GM11168 (cell line): ENCODE data around the gene PRKAR1B.

Experiments
- in situ Hi-C: fragments of 300-500 bp; cut with MboI; formaldehyde crosslinking; loops from one replicate; pipeline ENCODE4 v1.12.0; 2022; ENCODE audit warnings: low sequenced_read_pairs; ENCODE audit not compliant: unreplicated experiment

The PRKAR1B gene

DNA sequence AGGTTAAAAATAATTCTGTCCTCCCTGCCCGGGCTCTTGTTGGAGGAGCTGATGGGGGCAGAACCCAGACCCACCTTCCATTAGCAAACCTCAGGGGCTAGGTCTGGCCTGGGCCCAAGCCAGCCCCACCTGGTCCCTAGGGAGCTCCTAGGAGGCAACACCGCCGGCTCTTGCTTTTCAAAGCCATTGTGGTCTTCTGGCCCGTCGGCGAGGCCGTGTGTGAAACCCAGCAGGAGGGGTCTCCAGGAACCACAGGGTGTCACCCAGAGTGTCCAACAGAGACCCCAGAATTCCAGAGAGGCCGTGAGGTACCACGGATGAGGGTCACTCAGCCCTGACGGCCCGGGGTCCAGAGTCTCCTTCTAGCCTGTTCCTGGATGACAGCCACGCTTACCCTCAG is 190.8 kb downstream of the PRKAR1B start:
- in situ Hi-C loops = no loop called here

DNA sequence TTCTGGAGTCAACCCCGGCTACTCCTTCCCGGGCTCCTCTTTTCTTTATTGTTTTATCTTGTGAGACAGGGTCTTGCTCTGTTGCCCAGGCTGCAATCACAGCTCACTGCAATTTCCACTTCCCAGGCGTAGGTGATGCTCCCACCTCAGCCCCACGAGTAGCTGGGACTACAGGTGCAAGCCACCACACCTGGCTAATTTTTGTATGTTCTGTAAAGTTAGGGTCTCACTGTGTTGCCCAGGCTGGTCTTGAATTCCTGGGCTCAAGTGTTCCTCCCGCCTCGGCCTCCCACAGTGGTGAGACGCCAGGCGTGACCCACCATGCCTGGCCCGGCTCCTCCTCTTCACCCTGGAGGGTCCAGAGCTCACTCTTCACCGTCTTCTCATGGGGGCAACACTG is 192.1 kb downstream of the PRKAR1B start:
- in situ Hi-C loops = no loop called here

DNA sequence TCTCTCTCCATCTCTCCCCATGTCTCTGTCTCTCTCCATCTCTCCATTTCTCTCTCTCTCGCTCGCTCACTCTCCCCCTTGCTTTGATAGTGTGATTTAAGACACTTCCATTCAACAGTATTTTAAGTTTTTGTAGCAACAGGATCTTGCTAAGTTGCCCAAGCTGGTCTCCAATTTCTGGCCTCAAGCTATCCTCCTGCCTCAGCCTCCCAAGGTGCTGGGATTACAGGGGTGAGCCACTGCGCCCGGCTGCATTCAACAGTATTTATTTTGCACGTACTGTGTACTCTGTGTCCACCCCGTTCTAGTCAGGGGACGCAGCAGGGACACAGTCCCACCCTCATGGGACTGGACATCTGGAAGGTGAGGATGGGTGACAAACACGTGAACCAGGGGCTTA is 193.0 kb downstream of the PRKAR1B start:
- in situ Hi-C loops = no loop called here

DNA sequence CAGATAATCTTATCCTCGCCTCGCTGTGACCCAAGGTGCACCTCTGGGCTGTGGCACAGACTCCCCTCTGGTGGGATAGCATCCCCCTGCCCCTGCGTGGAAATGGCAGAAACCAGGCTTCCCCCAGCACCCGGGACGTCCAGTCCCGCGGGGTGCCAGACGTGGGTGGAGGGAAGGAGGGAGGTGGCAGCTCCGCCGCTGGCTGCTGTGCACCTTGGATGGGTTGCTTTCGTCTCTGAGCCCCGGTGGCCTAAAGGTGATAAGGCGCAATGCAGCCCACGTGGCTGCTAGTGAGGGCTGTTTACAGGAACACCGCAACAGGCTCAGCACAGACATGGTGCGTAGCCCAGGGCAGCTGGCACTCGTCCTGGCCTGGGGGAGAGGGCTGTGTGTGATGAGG is 193.8 kb downstream of the PRKAR1B start:
- in situ Hi-C loops = no loop called here

DNA sequence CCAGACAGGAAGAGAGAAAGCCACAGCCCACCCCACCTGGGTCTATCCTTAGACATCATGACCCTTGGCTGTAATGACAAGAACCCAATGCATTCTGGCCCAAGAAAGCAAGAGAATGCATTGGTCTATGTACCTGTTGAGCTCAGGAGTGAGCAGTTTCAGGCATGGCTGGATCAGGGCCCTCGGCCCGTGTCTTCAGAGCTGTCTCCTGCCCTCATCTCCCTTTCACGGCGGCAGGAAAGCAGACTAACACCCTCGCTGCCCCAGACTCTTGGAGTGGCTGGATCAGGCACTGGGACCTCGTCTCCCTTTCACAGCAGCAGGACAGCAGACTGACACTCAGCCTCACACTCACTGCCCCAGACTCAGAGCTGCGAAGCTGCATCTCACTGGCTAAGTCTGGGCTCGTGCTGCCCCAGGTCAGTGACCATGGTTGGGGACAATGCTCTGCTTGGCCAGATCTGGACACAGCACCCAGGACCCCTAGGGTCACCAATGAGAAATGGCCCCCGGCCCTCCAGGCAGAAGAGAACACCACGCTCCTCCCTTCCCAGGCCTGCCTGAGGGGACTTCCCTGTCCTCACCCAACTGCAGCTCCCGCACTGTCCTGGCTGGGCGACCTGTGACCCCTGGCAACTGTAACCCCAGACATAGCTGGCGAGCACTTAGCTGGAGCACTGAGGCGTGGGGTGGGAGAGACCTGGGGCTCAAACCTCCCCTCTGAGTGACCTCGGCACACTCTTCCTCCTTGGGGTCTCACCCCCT is 194.5 kb downstream of the PRKAR1B start:
- in situ Hi-C loops = no loop called here

DNA sequence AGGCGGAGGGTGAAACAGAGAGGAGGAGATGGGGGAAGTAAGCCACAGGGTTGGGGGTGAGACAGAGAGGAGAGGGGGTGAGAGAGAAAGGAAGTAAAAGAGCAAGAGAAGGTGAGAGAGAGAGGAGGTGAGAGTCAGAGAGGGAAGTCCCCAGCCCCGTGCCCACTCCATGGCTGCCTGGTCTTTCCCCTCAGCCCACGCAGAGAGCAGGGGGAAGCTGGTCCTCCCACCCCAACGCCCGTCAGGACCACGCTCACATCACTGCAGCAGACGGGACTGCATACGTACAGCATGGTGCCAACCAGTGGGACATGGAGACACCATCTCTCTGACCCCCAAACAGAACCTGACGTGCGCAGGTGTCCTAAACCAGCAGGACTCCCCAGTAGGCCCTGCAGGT is 195.3 kb downstream of the PRKAR1B start:
- in situ Hi-C loops = no loop called here

DNA sequence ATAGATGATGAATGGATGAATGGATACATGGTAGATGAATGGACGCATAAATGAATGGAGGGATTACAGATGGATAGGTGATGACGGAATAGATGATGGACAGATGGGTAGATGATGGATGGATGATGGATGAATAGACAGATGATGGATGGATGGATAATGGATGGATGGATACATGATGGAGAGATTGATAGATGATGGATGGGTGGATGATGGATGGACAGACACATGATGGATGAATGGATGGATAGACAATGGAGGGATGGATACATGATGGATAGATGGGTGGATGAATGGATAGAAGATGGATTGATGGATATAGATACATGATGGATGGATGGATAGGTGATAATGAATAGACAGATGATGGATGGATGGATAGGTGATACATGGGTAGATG is 198.6 kb downstream of the PRKAR1B start:
- in situ Hi-C loops = no loop called here

DNA sequence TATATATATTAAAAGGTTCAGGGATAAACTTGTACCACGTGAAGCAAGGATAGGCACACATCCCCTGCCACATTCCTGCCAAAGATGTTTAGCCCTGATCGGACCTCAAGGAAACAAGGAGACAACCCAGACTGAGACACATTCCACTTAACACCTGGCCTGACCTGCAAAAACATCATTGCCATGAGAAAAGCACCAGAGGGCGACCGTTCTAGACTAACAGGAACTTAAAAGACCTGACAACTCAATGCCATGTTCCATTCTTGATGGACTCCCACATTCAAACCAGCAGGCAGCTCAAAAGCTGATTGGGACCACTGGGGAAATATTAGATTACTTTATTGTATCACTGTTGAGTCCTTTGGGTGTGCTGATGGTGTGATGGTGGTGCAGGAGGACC is 199.4 kb downstream of the PRKAR1B start:
- in situ Hi-C loops = no loop called here

DNA sequence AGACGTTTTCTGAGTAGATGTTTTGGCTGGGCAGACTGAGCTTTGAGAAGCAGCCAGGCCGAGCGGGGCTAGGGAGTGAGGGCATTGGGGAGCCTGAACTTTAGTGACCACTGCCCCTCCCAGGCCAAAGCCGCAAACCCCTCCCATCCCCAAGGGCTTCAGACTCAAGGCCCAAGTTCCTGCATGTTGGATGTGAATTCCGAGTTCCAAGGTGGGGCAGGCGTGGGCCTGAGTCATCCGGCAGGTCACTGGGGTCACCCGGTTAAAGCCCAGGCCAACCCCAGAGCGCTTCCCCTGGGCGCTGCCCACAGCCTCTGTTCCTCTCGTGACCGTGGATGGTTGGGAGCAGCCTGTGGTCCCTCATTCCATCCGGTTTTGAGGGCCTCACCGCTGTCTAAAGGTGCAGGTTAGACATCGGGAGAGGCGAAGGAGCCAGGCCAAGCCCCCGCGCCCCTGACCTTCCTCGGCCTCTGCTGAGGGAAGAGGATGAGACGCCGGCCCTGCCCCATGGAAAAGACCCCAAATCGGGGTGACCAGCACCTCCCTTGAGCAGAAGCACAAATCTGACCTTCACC is 200.5 kb downstream of the PRKAR1B start:
- in situ Hi-C loops = no loop called here

DNA sequence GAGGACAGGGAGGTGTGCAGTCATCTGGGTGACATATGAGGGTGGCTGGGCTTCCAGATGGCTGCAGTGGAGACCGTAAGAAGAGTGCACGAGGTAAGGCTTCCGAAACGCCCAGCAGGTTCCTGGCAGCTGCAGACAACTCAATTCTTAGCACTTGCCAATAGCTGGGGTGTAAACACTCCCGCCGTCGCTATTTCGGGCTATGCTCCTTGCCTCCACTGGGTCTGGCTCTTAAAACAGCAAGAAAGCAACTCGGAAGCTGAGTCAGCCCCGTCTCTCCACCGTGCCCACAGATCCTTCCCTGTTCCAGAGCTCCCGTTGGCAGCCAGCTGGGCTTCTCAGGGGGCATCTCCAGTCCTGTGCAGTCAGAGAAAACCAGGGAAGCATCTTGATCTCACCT is 201.3 kb downstream of the PRKAR1B start:
- in situ Hi-C loops = no loop called here

DNA sequence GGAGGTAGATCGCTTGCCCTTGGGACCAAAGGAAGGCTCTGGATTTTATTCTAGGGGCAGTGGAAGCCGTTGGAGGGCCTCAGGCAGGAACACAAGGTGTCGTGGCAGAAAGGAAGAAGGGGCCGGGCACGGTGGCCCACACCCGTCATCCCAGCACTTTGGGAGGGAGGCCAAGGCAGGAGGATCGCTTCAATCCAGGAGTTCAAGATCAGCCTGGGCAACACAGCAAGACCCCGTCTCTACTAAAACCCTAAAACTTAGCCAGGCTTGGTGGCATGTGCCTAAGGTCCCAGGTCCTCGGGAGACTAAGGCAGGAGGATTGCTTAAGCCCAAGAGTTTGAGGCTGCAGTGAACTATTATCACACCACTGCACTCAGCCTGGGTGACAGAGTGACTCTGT is 202.3 kb downstream of the PRKAR1B start:
- in situ Hi-C loops = no loop called here

DNA sequence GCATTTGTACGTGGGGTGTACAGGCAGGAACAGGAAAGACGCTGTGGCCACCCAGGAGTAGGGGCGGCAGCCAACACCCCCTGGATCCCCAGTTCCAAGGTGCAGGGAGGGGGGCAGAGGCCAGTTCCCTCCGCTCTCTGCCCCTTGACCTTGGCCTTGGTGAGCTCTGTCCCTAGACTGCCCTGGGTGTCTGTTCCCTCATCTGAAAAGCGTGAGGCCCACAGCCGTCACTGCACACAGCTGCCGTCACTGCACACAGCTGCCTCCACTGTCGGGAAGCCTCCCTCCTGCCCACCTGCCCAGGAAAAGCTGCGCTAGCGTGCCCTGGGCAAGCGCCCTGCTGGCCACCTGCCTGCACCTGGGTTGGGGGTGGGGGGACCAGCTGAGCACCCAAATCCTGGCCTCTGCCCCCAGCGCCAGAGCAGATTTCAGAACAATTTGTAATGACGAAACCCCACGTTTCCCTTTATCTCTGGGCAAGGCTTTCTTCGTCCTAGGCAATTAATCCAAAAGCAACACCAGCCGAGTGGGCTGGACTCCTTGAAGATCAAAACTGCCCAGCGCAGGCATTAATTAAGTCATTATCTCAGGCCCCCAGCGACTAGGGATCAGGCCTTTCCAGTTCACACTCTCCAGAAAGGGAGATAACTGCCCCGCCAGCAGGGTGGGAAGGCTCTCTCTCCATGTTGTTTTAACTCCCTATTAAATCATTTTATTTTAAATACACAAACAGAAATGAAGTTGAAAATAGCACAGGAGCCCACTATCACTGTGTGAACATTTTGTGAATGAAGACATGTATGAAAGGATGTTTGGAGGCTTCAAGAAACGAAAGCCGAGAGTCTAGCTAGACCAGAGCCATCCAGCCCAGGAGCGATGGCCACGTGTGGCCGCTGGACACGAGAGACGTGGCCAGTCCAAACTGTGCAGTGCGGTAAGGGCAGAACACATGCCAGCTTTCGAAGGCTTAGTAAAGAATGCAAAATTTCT is 203.4 kb downstream of the PRKAR1B start:
- in situ Hi-C loops = no loop called here

DNA sequence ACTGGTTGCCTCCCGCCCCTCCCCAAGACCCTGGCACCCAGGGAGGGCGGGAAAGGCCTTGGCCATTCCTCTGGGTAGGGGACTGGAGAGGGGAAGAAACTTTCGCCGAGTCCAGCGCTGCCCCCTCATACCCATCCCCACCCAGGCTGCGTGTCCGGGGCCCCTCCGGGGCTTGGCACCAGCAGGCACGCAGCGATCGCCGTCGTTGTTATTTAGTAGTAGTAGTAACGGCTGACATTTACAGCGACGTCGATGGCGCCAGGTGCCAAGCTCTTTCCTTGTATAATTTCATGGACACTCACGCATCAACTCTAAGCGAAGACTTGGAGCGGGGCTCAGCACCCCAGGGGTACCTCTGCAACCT is 204.1 kb downstream of the PRKAR1B start:
- in situ Hi-C loops = no loop called here

DNA sequence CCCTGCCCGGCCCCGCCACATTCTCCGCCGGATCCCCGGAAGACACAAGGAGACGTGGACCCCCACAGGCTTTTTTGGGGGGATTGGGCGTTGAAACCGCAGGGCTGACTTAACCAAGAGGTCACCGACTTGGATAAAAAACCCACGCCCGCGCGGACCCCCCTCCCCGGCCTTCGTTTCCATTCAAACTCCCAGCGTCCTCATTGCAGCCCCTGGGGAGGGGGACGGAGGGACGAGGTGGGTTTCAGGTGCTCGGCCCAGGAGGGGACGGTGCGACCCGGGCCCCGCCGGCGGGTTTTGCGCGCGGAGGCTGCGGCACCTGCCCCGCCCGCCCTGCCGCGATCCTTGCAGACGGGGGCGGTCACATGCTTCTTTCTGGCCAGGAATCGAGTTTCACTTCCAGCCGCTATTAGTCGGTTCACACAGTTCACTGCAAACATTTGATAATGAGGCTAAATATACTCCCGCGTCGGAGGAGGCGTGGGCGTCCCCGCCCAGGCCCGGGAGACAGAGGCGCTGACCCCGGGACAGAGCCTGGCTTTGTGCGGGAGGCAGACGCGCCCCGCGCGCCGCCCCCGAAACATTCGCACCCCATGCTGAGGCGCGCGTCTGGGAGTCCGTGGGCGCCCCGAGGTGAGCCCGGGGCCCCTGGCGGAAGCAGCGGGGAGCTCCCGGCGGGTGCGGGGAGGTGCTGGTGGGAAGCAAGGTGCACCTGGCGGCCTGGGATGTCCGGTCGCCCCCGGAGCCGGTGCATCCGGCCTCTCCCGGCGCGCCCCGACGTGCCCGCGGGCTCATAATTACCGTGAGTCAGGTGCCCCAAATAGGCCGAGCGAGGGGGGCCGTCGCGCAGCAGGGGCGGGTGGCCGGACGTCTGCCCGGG is 204.8 kb downstream of the PRKAR1B start:
- in situ Hi-C loops = no loop called here

DNA sequence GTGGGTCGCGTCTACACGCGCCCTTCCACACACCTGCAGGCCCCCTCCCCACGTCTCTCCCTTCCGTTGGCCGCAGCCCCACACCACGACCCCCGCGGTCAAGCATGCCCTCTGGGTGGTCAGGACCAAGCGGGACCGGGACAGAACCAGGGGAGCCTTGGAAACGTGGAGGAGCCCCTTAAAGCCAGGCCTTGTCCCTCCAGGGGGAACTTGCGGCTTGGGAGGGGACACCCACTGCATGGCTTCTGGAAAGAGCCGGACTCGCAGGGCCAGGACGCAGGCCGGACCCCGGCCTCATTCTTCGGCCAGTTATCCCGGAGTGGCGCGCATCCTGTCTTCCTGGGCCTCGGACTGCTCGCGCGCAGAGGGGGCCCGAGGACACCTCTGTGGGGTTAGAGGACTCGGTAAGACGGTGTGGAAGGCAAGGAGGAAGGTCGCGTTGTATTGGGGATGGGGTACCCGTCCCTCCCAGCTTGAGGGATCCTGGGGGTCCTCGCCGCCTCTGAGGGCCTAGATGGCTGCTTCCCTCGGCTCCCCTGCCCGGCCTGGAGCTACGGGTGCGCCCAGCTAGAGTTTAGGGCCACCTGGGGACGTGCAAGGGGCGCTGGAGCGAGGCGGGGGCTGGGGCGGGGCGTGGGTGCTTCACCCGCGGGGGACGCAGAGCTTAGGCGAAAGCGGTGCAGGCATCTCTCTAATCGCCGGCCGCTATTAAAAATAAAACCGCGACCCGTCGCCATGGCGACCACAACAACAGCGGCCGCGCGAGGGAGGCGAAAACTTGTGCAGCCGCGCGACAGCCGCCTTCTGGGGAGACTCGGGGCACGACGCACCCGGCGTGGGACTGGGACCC is 205.6 kb downstream of the PRKAR1B start:
- in situ Hi-C loops = no loop called here

DNA sequence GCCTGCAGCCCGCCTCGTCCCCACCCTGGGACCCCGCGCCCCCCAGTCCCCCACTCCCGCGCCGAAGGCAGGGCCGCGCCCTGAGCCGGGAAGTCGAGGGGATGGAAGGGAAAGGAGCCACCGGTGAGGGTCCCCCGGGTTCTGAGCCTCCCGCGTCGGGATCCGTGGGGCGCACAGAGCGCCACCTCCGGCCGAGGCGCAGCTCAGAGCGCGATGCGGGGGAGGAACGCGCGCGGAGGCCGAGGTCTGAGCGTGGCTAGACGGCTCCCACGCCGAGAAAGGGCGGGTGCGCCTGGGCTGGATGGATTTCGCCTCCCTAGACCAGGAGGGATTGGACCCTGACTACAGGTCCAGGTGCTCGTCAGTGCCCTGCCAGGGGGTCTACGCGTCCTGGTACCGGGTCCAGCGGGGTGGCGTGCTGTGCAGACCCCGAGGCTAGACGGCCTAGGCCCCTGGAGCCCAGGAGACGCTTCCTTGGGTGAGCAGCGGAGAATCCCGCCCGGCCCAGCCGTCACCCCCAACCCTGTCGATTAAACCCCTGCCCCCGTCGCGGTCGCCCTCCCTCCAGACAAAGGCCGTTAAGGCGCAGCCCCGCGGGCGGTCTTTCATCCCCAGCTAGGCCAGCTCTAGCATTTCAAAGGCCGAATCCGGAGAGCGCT is 206.4 kb downstream of the PRKAR1B start:
- in situ Hi-C loops = no loop called here

DNA sequence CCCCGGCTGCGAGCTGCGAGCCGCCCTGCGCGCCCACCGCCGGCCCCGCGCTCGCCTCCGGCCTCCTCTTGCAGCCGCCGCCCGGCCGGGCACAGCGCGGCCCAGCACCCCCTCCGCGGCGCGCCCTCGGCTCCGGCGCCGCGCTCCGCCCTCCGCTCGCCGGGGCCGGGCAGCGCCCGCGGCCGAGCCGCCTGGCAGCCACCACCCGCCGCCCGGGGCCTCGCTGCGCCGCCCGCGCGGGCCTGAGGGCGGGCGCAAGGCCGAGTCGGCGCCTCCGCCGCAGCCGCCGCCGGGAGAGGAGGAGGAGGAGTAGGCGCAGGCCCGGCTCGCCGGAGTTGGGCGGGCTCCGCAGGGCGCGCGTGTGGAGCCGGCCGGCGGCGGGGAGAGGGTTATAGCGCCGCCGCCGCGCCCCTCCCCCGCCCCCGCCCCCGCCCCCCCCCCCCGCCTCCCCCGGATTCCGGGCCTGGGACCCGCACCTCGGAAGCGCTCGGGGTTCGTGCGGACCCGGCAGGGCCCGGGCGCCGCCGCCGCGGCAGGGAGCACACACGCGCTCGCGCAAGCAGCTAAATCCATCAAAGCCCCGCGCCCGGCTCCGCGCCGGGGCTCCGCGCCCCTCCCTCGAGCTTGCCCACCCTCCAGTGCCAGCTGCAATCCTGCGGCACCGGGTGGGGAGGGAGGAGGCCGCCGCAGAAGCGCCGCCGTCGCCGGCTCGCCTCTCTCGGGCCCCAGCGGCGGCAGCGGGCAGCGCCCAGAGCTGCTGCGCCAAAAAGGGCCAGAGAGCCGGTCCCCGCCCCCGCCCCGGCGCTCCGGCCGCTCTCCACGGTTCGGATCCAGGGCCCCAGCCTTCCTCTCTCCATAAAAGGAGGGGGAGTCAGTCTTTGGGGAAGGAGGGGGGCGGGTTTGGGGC is 207.3 kb downstream of the PRKAR1B start, which contains the start of gene PDGFA:
TSS of gene PDGFA (minus strand) at position 363 of the 907 bp plus-strand sequence. CDS start 845 bp downstream, outside the sequence.
- in situ Hi-C loops = no loop called here
